GM21526 (cell line): Measurements from ENCODE around the gene PRR20C.
"Not testable (repeated sequence)": the region's sequence is repeated elsewhere in the genome, so short reads cannot be mapped to it uniquely, and the experiment has no call there.

Source experiments
- ATAC-seq: cut with Tn5 transposase; IDR thresholded peaks from one replicate; pipeline ENCODE4 v1.9.1; 2021; ENCODE audit warnings: moderate library complexity; ENCODE audit not compliant: unreplicated experiment, low FRiP score

The PRR20C gene

DNA sequence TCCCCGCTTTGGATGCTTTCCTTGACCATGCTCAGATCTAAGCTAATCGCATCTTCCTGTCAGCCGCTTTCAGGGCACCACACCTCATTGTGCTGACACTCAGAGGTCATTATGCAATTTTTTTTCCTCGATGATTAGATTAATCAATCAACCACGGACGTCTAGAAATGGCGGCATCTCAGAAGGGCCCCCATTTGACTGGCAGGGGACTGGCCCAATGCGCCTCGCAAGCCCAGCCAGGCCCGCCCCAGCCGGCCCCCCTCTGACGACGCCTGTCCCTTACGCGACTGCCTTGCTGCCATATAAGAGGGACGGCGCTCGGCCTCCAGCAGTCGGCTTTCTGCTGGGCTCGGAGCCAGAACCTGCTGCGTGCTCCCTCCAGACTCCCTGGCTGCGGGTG, at the start of gene PRR20C:
PRR20C (plus strand) TSS at position 301 of the 400 bp plus-strand sequence. CDS start 387 bp downstream, outside the sequence.
- not testable (repeated sequence) for ATAC-seq

DNA sequence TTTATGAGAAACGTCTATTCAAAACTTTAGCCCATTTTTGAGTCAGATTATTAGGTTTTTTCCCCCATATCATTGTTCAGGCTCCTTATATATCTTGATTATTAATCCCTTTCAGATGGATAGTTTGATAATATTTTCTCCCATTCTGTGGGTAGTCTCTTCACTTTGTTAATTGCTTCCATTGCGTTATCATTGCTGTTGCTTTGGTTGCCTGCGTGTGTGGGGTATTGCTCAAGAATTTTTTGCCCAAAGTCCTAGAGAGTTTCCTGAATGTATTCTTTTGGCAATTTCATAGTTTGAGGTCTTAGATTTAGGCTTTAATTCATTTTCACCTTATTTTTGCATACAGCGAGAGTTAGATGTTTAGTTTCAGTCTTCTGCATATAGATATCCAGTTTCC, 38.9 kb upstream of the PRR20C start:
- no peak for ATAC-seq

DNA sequence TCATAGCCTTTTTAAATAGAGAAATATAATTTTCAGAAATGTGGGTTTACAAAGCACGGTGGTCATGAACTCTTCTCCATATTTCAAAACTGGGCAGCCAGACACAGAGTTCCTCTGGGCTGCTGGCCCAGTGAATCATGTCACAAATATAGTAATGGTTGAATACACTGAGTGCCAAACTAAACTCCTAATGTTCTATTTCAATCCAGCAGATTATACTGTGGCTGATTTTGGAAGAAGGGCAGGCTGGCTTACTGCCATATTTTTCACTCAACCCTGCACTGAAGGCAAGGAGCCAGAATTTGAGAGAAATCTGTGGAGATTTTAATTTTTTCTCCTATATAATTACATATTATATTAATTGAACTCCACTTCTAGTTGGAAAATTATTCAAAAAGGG, 30.2 kb upstream of the PRR20C start:
- ATAC-seq, result no peak

DNA sequence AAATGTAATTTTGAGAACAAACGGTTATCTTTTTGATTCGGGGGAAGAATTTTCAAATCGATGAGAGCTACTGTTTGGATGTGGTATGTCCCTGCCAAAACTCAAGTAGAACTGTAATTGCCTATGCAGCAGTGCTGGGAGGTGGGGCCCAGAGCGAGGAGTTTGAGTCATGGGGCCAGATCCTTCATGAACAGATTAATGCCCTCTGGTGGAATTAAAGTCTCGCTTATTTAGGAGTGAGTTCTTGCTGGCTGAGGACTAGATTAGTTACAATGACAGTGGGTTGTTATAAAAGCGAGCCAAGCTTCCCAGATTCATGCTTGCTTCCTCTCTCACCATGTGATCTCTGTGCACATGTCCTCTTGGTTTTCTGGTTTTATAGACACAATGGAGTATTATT, 25.0 kb upstream of the PRR20C start:
- no peak for ATAC-seq

DNA sequence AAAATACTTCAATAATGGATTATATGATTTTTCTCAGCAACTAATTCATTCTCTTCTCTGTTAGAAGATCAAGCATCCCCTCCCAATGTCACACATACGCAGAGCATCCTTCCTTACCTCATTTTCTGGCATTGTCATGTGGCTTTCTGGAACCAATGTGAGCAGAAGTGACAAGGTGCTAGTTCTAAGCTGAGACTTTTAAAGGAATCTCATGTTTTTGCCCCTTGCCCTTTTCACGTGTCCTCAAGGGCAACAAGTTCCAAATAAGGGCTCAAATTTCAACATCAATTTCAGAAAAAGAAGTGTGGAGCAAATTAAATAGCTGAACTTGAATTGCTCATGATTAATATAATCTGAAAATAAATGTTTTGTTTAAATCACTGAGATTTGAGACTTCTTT, 17.8 kb upstream of the PRR20C start:
- no peak for ATAC-seq

DNA sequence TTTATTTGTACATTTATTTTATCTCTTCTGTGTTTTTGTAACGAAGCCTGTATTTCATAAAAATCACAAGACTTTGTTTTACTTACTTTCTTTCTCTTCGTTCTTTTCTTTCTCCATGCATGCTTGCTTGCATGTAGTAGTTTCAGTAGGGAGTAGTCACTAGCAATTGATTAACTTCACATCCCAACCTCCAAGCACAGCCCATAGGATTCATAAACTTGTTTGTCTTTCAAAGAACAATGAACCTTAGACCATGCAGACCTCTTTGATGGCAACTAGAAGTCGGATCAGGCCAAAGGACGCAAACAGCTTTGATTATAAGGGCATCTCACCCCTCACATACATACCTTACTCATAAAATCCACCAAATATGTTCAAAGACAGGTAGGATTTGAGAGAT, 16.3 kb upstream of the PRR20C start:
- ATAC-seq, result no peak

DNA sequence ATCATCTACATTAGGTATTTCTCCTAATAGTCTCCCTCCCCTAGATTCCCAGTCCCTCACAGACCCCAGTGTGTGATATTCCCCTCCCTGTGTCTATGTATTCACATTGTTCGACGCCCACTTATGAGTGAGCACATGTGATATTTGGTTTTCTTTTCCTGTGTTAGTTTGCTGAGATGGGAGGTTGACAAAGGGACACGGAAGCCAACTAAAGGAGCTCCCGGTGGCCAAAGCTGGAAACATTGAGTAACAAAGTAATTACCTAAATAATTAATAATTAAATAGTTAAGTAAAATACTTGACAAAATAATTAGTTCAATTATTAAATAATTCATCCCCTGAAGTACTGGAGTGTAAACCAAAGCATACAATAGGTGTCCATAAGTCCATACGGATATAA, 14.9 kb upstream of the PRR20C start:
- ATAC-seq, result no peak

DNA sequence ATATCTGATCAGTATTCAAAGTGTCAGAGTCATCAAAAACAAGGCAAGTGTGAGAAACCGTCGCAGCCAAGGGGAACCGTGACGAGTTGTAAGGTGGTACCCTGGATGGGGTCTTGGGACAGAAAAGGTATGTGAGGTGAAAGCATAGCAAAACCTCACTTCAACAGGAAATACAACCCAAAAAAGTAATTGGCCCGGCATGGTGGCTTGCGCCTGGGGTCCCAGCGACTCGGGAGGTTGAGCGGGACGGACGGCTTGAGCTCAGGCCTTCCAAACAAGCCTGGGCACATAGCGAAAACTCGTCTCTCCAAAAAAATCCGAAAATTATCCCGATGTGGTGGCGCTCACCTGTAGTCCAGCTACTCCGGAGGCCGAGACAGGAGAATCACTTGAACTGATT, 14.1 kb upstream of the PRR20C start:
- ATAC-seq, result not testable (repeated sequence)

DNA sequence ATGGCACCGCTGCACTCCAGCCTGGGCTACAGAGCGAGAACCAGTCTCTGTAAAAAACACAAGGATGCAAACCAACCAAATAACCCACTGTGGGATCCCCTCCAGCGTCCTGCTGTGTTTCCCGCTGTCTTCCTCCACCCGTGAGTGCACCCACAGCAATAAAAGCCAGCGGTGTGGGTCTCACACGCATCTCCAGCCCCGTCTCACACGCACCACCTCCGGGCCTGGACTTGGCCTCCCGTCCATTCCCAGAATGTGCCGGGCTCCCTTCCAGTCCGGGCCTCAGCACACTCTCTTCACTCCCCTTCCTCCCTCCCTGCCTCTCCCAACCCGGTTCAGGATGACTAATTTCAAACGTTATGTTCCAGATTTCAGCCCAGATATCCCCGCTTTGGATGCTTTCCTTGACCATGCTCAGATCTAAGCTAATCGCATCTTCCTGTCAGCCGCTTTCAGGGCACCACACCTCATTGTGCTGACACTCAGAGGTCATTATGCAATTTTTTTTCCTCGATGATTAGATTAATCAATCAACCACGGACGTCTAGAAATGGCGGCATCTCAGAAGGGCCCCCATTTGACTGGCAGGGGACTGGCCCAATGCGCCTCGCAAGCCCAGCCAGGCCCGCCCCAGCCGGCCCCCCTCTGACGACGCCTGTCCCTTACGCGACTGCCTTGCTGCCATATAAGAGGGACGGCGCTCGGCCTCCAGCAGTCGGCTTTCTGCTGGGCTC, 13.5 kb upstream of the PRR20C start, which contains the start of gene PRR20A:
PRR20A (plus strand) TSS at position 684 of the 734 bp plus-strand sequence. CDS start 387 bp downstream, outside the sequence.
- not testable (repeated sequence) for ATAC-seq

DNA sequence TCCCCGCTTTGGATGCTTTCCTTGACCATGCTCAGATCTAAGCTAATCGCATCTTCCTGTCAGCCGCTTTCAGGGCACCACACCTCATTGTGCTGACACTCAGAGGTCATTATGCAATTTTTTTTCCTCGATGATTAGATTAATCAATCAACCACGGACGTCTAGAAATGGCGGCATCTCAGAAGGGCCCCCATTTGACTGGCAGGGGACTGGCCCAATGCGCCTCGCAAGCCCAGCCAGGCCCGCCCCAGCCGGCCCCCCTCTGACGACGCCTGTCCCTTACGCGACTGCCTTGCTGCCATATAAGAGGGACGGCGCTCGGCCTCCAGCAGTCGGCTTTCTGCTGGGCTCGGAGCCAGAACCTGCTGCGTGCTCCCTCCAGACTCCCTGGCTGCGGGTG, 6.7 kb upstream of the PRR20C start, which contains the start of gene PRR20B:
PRR20B (plus strand) TSS at position 301 of the 400 bp plus-strand sequence. CDS start 387 bp downstream, outside the sequence.
- ATAC-seq, result not testable (repeated sequence)

DNA sequence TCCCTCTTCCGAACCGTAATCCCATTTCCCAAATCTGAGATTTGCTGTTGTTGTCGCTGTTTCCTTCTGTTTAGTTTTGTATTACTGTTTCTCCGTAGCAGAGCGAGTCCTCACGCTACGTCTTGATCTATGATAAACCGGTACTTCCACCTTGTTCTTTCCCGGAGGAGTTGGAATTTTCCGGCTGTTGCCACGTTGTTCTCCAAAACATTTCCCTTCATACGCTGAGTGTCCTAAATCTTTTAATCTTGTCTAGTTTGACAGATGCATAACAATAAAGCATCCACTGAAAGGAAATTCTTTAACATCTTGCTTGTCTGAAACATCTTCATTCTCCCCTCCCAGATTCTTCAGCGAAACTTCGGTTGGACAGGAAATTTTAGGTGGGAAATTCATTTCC, 5.8 kb upstream of the PRR20C start:
- ATAC-seq, result not testable (repeated sequence)

DNA sequence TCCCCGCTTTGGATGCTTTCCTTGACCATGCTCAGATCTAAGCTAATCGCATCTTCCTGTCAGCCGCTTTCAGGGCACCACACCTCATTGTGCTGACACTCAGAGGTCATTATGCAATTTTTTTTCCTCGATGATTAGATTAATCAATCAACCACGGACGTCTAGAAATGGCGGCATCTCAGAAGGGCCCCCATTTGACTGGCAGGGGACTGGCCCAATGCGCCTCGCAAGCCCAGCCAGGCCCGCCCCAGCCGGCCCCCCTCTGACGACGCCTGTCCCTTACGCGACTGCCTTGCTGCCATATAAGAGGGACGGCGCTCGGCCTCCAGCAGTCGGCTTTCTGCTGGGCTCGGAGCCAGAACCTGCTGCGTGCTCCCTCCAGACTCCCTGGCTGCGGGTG, 6.5 kb downstream of the PRR20C start, which contains the start of gene PRR20D:
PRR20D (plus strand) TSS at position 301 of the 400 bp plus-strand sequence. CDS start 387 bp downstream, outside the sequence.
- ATAC-seq, result not testable (repeated sequence)

DNA sequence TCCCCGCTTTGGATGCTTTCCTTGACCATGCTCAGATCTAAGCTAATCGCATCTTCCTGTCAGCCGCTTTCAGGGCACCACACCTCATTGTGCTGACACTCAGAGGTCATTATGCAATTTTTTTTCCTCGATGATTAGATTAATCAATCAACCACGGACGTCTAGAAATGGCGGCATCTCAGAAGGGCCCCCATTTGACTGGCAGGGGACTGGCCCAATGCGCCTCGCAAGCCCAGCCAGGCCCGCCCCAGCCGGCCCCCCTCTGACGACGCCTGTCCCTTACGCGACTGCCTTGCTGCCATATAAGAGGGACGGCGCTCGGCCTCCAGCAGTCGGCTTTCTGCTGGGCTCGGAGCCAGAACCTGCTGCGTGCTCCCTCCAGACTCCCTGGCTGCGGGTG, 13.0 kb downstream of the PRR20C start, which contains the start of gene PRR20E:
PRR20E (plus strand) TSS at position 301 of the 400 bp plus-strand sequence. CDS start 387 bp downstream, outside the sequence.
- ATAC-seq, result not testable (repeated sequence)

DNA sequence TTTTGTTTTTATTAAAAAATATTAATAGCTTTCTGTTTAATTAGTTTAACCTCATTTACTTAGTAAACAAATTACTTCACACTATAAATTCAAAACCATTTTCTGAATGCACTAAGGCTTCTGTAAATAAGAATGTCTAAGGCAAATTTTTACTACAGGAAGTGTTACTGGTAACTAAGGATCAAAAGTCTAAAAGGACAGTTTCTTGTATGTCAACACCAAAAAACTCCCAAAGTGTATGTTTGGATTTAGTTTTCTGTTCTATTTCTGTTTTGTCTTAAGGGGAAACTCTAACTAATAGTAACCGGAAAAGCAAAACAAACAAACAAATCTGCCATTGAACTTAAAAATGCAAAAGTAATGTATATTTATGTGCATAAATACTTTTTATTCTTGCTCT, 37.8 kb downstream of the PRR20C start:
- no peak for ATAC-seq
